Effector memory CD8-positive, alpha-beta T cell (primary cell): Measurements from ENCODE around the gene DCST2.
"Not testable (repeated sequence)": the region's sequence is repeated elsewhere in the genome, so short reads cannot be mapped to it uniquely, and the experiment has no call there.

Source experiments
- ATAC-seq: fragments of 150-1000 bp; cut with Tn5 transposase; replicated peaks from 2 replicates; pipeline ENCODE4 v1.10.0; 2021; ENCODE audit warnings: mild to moderate bottlenecking, moderate library complexity
- DNase-seq, 3 experiments: peaks; one replicate each; pipeline ENCODE4 v3.0.0; 2021
- H3K27ac Mint-ChIP-seq, 2 donors: one replicate each; pipeline ENCODE4 v1.8.0; 2022; ENCODE audit warnings: mild to moderate bottlenecking in 2 of 2, mixed read lengths in 2 of 2, moderate library complexity in 2 of 2
- H3K27me3 Mint-ChIP-seq, 2 donors: one replicate each; pipeline ENCODE4 v1.8.0; 2022; ENCODE audit warnings: mixed read lengths in 2 of 2
- H3K36me3 Mint-ChIP-seq: one replicate; pipeline ENCODE4 v1.8.0; 2022; ENCODE audit warnings: mild to moderate bottlenecking, moderate library complexity, mixed read lengths; ENCODE audit not compliant: insufficient read depth
- H3K4me1 Mint-ChIP-seq, 2 donors: one replicate each; pipeline ENCODE4 v1.8.0; 2022; ENCODE audit warnings: low read depth in 2 of 2, mixed read lengths in 2 of 2
- H3K4me3 Mint-ChIP-seq, 2 donors: one replicate each; pipeline ENCODE4 v1.8.0; 2022; ENCODE audit warnings: mild to moderate bottlenecking in 2 of 2, mixed read lengths in 2 of 2, moderate library complexity in 2 of 2
- H3K9me3 Mint-ChIP-seq, 2 donors: one replicate each; pipeline ENCODE4 v1.8.0; 2022; ENCODE audit warnings: mixed read lengths in 2 of 2

DCST2 gene

DNA sequence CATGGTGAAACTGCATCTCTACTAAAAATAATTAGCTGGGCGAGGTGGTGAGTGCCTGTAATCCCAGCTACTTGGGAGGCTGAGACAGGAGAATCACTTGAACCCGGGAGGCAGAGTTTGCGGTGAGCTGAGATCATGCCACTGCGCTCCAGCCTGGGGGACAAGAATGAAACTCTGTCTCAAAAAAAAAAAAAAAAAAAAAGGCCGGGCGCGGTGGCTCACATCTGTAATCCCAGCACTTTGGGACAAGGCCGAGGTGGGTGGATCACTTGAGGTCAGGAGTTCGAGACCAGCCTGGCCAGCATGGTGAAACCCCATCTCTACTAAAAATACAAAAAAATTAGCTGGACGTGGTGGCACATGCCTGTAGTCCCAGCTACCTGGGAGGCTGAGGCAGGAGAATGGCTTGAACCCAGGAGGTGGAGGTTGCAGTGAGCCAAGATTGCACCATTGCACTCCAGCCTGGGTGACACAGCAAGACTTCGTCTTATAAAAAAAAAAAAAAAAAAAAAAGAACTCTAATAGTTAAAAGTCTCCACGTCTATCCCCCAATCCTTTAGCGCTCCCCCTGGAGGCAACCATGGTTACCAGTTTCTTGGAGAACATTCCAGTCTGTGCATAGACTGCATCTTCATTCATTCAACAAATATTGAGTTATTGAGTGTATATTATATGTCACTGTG is 38.1 kb downstream of the DCST2 start:
- H3K4me1 Mint-ChIP-seq: peaks cover 17 to 21% of the 10 kb centered on the region in 2 donors
- peaks cover 12% of the 10 kb centered on the region for H3K36me3 Mint-ChIP-seq
- not testable (repeated sequence) for DNase-seq, H3K9me3 Mint-ChIP-seq, H3K27me3 Mint-ChIP-seq, H3K4me3 Mint-ChIP-seq, ATAC-seq
- peak overlapping the region in 1 of 2 donors; percentile 49 for H3K27ac Mint-ChIP-seq

GRCh38 chr1:154994591-154994990 is 39.0 kb downstream of the DCST2 start:
- Mint-ChIP-seq H3K36me3 (peaks cover 14% of the 10 kb centered on the region), H3K27ac (peak overlapping the region in 1 of 2 donors; percentile 49), H3K9me3 (no peaks in the 10 kb centered on the region), H3K4me3 (no peak overlapping the region), H3K4me1 (peaks cover 17 to 18% of the 10 kb centered on the region in 2 donors), H3K27me3 (no peaks in the 10 kb centered on the region)
- DNase-seq (no peak), ATAC-seq (no peak)

- H3K27me3 Mint-ChIP-seq: no peaks in the 10 kb centered on the region
- DNase-seq (no peak), ATAC-seq (no peak)
- H3K4me3 Mint-ChIP-seq: no peak overlapping the region
- H3K27ac Mint-ChIP-seq: peak overlapping the region in 1 of 2 donors; percentile 29
- H3K36me3 Mint-ChIP-seq: peaks cover 14% of the 10 kb centered on the region
- H3K9me3 Mint-ChIP-seq: no peaks in the 10 kb centered on the region
- peaks cover 19 to 20% of the 10 kb centered on the region in 2 donors for H3K4me1 Mint-ChIP-seq
Observed at GRCh38 chr1:154994269-154994587, 39.4 kb downstream of the DCST2 start.

- H3K4me1 Mint-ChIP-seq: peaks cover 18 to 20% of the 10 kb centered on the region in 2 donors
- no peaks in the 10 kb centered on the region for H3K27me3 Mint-ChIP-seq
- no peak within 1 kb of the TSS for H3K4me3 Mint-ChIP-seq
- peaks cover 14% of the 10 kb centered on the region for H3K36me3 Mint-ChIP-seq
- ATAC-seq (no peak), DNase-seq (no peak)
- peak within 1 kb of the TSS in 1 of 2 donors; percentile 29 for H3K27ac Mint-ChIP-seq
- no peaks in the 10 kb centered on the region for H3K9me3 Mint-ChIP-seq
Observed at GRCh38 chr1:154993572-154994268, 39.9 kb downstream of the DCST2 start, which contains the start of gene LENEP. LENEP (plus strand) TSS chr1:154993586; CDS start chr1:154993608, 22 bp downstream.

GRCh38 chr1:154992721-154993571 is 40.6 kb downstream of the DCST2 start:
- no peak for ATAC-seq

DNA sequence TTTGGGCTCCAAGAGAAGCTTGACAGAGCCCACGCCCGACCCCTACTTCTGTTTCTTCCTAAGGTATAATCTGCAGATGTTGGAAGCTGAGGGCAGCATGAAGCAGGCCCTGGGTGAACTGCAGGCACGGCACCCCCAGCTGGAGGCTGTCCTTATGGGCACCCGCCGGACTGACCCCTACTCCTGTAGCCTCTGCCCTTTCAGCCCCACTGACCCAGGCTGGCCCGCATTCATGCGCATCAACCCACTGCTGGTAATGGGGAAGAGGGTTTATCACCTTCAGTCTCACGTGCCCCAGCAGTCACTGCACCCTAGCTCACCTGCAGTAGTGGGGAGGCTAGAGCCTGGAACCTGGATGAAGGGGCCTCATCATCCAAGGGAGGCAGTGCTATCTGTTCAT is 43.3 kb downstream of the DCST2 start:
- Mint-ChIP-seq H3K36me3 (peaks cover 25% of the 10 kb centered on the region), H3K4me1 (peaks cover 15 to 21% of the 10 kb centered on the region in 2 donors), H3K27ac (no peak overlapping the region), H3K9me3 (no peaks in the 10 kb centered on the region), H3K27me3 (no peaks in the 10 kb centered on the region), H3K4me3 (no peak overlapping the region)
- DNase-seq (no peak), ATAC-seq (no peak)

More at GRCh38 chr1:154992721-154993571, 40.6 kb downstream of the DCST2 start:
- no peak for DNase-seq
- Mint-ChIP-seq H3K27me3 (no peaks in the 10 kb centered on the region), H3K4me1 (peaks cover 20 to 23% of the 10 kb centered on the region in 2 donors), H3K27ac (no peak overlapping the region), H3K36me3 (peaks cover 13% of the 10 kb centered on the region), H3K9me3 (no peaks in the 10 kb centered on the region), H3K4me3 (no peak overlapping the region)

DNA sequence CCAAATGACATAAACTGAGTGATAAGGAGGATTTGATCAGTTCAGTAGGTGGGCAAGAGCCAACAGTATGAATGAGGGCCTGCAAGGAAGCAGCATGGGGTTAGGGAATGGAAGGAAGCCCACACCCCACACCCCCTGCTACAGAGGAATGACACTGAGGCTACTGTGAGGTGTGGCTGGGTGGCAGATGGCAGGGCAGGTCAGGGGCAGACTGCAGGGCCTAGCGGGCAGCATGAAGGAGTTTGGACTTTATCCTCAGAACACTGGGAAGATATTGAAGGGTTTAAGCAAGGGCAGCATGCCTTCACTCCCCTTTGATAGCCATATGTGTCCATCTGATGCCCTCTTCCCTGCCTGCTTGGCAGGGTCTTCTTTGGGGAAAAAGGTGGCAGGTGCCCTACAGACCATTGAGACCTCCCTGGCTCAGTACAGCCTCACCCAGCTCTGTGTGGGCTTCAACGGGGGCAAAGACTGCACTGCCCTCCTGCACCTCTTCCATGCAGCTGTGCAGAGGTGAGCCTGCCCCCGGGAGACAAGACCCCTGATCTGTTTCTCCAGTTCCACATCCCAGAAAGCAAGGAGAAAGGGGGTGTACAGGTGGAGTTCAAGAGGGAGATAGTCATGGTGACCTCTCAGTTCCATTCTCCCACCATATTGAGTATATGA is 44.3 kb downstream of the DCST2 start:
- ATAC-seq: no peak
- Mint-ChIP-seq H3K27ac (no peak overlapping the region), H3K4me3 (no peak overlapping the region), H3K27me3 (no peaks in the 10 kb centered on the region), H3K36me3 (peaks cover 27% of the 10 kb centered on the region), H3K9me3 (no peaks in the 10 kb centered on the region), H3K4me1 (peaks cover 16 to 23% of the 10 kb centered on the region in 2 donors)
- no peak for DNase-seq

- Mint-ChIP-seq H3K4me1 (peaks cover 22 to 28% of the 10 kb centered on the region in 2 donors), H3K27me3 (no peaks in the 10 kb centered on the region), H3K4me3 (no peak overlapping the region), H3K9me3 (no peaks in the 10 kb centered on the region), H3K27ac (no peak overlapping the region), H3K36me3 (peaks cover 31% of the 10 kb centered on the region)
- DNase-seq (no peak), ATAC-seq (no peak)
Observed at GRCh38 chr1:154988058-154988954, 45.3 kb downstream of the DCST2 start.

DNA sequence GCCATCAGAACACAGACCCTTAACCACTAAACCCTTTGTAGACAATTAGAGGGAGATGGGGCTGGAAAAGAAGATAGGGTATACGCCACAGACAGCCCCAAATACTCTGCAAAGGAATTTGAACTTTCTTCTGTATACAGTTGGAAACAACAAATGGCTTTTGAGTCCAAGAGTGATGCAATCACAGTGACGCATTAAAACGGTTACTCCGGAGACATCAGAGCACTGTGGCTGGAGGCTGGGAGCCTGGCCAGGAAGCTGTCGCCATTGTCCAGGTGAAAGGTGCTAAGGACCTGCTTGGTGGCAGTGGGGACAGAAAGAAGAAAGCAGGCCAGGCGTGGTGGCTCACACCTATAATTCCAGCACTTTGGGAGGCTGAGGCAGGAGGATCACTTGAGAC is 46.3 kb downstream of the DCST2 start:
- H3K4me3 Mint-ChIP-seq: no peak overlapping the region
- DNase-seq (no peak), ATAC-seq (no peak)
- no peaks in the 10 kb centered on the region for H3K9me3 Mint-ChIP-seq
- peaks cover 31% of the 10 kb centered on the region for H3K36me3 Mint-ChIP-seq
- no peak overlapping the region for H3K27ac Mint-ChIP-seq
- H3K4me1 Mint-ChIP-seq: peaks cover 21 to 28% of the 10 kb centered on the region in 2 donors
- H3K27me3 Mint-ChIP-seq: no peaks in the 10 kb centered on the region

GRCh38 chr1:154986736-154987135 is 46.8 kb downstream of the DCST2 start:
- not testable (repeated sequence) for H3K27me3 Mint-ChIP-seq, H3K27ac Mint-ChIP-seq, ATAC-seq, H3K9me3 Mint-ChIP-seq, H3K4me3 Mint-ChIP-seq, DNase-seq
- peaks cover 31% of the 10 kb centered on the region for H3K36me3 Mint-ChIP-seq
- peaks cover 21 to 28% of the 10 kb centered on the region in 2 donors for H3K4me1 Mint-ChIP-seq

DNA sequence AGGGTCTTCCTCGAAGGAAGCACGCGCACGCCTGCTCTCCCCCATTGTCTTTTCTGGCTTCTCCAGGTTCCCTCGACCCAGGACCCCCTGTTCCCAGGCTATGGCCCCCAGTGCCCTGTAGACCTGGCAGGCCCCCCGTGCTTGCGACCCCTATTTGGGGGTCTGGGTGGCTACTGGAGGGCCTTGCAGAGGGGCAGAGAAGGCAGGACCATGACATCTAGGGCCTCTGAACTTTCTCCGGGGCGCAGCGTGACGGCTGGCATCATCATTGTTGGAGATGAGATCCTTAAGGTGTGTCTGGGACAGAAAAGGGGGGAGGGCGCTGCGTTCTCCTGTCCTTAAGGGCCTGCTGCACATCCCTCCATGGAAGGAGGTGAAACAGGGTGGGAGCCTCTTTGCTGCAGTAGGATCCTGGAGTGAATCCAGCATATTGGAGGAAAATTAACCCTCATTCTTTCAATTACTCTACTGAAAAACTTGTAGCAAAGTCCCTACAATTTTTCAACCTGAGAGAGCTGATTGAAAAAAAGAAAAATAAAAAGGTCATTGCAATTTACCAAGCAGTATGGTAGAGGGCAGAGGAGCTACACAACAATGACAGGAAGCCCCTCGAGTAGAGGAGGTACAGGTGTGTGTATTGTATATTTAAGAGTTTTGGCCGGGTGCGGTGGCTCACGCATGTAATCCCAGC is 49.7 kb downstream of the DCST2 start:
- Mint-ChIP-seq H3K4me3 (no peak overlapping the region), H3K27me3 (no peaks in the 10 kb centered on the region), H3K4me1 (peaks cover 13 to 20% of the 10 kb centered on the region in 2 donors), H3K27ac (no peak overlapping the region), H3K9me3 (no peaks in the 10 kb centered on the region), H3K36me3 (peaks cover 25% of the 10 kb centered on the region)
- no peak for DNase-seq
- ATAC-seq: no peak
